Caki2 (cell line): ENCODE data around the gene SYT11. TPM values are rescaled to one million over a fixed set of nuclear protein-coding genes. Genes with fewer than 3 reads are reported as not detected.

Source experiments
- DNase-seq: peaks from one replicate; pipeline ENCODE4 v3.0.0-alpha.2; 2015; ENCODE audit warnings: low read depth
- in situ Hi-C: cut with HindIII; loops from 2 replicates; pipeline ENCODE4 v1.10.0; 2016; ENCODE audit warnings: low sequenced_read_pairs, low pct_unique_long_range_greater_than_20kb, mixed read lengths
- total RNA-seq: library from RNA; depleted of rRNA; stranded (reverse); fragments of >200 nt; shearing (Covaris generic); gene quantifications from 2 replicates; pipeline ENCODE4 v1.2.3, GENCODE V29; 2014; ENCODE audit warnings: low replicate concordance

Gene SYT11
- total RNA-seq, 1 experiment from 2014 or later, result 0.03 TPM

DNA sequence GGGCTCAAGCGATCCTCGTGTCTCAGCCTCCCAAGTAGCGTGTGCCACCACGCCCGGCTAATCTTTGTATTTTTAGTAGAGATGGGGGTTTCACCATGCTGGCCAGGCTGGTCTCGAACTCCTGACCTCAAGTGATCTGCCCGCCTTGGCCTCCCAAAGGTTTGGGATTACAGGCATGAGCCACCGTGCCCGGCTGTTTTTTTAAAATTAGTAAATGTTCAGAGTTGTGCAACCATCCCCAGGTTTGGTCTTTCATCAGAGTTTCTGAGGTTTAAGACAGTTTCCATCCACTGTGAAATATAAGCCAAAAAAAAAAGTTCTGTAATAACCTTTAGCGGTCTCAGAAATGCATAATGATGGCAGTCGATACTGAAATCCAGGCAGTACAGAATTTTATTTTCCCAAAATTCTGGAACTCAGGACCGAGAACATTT is 550 bp upstream of the SYT11 start:
- DNase-seq, result no peak
- in situ Hi-C loops, result no loop called here

DNA sequence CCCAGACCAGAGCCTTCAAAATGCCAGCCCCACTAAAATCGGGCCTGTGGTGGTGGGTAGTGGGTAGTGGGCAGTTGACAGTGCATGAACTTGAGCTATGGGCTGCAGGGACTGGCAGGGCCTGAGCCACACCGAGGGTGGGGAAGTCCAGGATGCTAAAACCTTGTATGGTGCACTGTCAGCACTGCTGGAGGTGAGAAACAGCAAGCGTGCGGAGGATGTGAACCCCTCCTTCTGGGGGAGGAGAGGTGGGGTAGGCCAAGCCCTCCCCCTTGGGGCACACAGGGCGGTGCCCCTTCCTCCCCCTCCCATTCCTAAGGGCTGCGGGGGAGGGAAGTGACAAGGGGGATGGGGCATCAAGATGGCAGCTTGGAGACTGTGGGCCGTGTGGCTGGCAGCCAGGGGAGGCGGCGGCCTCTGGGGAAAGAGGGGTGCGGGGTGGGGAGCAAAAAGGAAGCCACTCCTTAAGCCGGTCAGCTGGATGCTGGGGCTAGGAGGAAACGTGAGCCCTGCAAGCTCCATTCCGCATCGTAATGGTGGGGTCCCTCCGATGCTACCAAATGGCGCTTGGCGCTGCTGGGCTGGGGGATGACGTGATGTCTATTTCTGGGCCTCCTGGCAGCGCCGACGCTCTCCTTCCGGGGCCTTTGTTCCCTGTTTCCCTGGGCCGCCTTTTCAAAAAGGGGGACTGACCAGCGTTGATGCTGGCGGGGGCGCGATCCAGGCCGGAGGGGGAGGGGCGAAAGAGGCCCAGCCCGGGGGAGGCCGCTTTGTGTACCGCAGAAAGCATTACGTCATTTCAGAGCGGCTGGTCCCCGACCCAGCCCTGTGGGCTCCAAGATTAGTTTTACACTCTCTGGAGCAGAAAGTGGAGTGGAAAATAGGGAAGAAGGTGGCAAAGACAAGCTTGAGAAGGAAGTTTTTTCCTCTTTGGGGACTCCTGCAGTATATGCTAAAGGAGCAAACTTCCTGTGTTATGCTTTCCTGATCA is 809 bp downstream of the SYT11 start:
- DNase-seq, result no peak
- in situ Hi-C loops, result no loop called here

DNA sequence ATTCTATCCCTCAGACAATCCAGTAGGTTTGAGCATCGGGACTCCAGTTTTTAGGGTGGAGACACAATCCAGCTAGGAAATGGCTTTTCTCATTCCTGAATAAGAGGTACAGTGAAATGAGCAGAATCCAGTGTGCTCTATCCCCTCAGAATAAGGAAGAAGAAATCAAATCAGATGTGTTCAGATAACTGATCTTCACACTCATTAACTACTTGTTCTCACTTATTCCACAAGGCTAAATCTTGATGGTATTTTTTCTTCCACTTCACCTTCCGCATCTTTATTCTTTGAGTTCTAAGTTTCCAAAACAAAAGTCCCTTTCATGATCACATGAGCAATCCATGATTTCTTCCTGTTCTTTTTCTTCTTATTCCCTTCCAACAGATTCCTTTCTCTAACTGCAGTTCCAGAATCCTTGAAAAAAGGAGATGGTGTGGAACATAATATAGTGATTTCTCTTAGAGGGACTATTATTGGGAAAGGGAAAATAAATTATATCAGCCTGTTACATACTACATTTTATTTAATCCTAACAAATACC is 1.7 kb downstream of the SYT11 start:
- in situ Hi-C loops, result no loop called here
- DNase-seq, result no peak

DNA sequence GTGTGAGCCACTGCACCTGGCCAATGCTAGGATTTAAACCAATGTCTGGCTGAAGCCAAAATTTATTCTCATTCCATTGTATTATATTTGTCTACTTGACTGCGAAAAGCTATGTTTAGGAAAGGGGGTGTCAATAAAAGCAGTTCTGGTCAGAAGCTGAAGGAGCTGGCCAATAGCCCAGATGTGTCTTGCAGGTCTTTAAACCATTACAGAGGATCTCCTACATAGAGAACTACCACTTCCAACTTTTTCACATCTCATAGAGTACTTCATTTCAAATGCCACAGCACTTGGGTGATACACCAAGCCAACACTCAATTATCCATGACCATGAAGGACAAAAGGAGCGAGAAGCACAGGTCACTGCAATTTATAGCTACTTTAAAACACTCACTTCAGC is 2.5 kb downstream of the SYT11 start:
- DNase-seq, result no peak
- in situ Hi-C loops, result no loop called here

DNA sequence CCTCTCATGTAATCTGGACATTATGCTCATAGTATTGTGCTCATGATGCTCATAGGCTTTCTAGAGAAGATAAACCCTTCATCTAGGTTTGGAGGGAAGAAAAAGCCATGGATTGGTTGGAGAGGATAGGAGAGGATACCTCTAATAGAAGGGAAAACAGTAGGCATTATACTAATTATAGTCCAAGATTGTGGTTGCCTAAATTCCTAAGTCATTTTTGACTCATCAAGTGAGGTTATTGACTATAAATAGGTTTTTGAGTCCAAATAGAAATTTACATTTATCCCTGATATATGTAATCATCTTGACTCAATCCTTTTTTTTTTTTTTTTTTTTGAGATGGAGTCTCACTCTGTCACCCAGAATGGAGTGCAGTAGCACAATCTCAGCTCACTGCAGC is 5.0 kb downstream of the SYT11 start:
- DNase-seq, result no peak
- in situ Hi-C loops, result no loop called here

DNA sequence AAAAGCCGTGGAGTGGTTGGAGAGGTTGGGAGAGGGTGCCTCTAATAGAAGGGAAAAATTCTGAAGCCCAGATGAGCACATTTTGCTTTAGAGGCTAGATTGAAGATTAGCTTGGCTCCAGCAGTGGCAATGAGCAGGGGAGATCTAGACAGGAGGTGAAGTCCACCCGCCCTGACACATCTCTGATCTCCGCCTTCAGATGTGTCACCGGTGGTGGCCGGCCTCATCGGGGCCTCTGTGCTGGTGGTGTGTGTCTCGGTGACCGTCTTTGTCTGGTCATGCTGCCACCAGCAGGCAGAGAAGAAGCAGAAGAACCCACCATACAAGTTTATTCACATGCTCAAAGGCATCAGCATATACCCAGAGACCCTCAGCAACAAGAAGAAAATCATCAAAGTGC is 8.4 kb downstream of the SYT11 start:
- DNase-seq, result no peak
- in situ Hi-C loops, result no loop called here

DNA sequence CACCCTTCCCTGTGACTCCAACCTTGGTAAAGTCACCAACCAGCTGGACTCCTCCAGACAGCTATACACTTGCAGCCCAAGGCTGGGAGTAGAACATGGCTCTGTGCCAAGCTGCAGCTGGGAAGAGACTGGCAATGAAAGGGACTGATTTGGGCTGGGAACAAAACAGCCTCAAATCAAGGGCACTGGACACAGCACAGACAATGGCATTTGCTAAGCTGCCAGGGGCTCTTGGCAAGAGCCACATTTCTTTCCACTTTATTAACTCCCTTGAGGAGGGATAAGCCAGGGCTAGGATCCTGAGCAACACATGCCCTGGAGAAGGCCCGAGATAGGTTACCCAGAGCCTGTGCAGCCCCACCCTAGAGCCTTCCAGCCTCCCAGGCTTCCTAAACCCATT is 12.0 kb downstream of the SYT11 start:
- no peak for DNase-seq

DNA sequence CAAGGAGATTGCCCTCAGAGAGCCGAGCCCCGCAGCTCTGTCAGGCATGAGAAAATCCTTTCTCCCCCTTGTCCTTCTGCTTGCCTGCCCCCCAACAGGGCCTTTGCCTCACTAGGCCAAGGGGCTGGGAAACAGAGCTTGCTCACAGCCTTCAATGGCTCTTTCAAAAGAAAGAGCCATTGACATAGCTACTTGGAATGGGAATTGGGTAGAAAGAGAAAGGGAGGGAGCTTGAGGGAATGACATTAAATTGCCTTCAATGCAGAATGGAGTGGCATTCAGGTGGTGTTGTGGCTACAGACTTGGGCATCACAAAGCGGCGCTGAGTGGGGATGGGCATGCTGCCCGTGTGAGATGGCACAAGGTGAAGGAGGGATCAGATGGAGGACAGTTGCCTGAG is 13.2 kb downstream of the SYT11 start:
- in situ Hi-C loops, result no loop called here
- DNase-seq, result no peak

More for the DNA sequence above, 12.0 kb downstream of the SYT11 start:
- in situ Hi-C loops, result no loop called here

DNA sequence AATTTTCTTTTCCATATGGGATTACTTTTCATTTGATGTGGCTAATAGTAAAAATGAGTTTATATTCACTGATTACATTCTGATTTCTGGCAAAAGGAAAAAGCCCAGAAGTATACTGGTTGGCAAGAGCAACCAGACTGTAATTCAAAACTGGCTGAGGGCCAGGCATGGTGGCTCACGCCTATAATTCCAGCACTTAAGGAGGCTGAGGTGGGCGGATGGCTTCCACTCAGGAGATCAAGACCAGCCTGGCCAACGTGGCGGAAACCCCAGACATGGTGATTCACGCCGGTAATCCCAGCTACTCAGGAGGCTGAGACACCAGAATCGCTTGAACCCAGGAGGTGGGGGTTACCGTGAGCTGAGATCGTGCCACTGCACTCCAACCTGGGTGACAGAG is 14.5 kb downstream of the SYT11 start:
- in situ Hi-C loops, result no loop called here
- DNase-seq, result no peak

DNA sequence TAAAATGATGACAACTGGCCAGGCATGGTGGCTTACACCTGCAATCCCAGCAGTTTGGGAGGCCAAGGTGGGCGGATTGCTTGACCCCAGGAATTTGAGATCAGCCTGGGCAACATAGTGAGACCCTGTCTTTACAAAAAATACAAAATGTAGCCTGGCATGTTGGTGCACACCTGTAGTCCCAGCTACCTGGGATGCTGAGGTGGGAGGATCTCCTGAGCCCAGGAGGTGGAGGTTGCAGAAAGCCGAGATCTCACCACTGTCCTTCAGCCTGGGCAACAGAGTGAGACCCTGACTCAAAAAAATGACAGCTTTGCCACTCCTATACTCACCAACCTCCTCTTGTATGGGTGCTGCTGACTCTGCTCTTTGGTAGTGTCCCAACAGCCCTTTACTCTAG is 18.6 kb downstream of the SYT11 start:
- in situ Hi-C loops, result no loop called here
- DNase-seq, result no peak

DNA sequence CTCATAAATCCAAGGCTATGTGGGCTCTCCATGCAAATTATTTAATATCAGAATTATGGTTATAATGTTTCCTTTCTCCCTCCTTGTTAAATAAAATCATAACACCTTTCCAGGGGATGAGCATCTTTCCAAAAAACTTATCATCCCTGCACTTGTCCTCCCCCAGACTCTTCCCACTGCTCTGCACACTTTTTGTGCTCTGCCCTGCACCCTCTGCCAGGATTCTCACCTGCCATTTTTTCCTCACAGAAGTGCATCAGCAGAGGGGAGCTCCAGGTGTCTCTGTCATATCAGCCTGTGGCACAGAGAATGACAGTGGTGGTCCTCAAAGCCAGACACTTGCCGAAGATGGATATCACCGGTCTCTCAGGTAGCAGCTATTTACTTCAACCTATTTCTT is 20.9 kb downstream of the SYT11 start:
- in situ Hi-C loops, result no loop called here
- DNase-seq, result no peak

DNA sequence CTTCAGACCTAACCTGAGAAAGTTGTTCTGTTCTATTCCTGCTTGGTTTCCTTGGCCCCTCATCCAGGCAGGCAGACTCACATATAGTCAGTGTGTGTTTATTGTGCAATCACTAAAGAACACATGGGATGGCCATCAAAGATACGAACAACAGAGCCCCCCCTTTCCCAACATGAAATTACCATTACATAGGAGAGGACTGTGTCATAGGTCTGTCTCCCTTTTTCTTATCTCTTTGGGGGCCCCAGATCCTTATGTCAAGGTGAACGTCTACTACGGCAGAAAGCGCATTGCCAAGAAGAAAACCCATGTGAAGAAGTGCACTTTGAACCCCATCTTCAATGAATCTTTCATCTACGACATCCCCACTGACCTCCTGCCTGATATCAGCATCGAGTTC is 21.6 kb downstream of the SYT11 start:
- no peak for DNase-seq
- in situ Hi-C loops, result no loop called here

DNA sequence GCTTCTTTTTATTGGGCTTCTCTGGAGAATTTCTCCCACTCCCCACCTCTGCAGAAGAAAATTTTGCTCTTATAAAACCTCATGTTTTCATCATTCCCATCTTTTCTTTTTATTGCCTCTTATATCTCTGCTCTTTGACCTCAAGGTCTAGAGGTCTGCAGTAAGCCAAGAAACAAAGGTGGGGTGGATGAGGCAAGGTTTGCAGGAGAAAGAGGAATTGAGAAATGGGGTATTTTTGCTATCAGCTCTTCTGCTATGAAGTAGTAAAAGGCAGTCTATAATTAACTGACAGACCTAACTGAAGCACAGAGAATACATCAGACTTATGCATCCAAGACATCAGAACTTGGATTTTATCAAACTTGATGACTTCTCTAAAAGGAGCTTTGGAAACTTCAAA is 22.9 kb downstream of the SYT11 start:
- DNase-seq, result no peak
- in situ Hi-C loops, result no loop called here

DNA sequence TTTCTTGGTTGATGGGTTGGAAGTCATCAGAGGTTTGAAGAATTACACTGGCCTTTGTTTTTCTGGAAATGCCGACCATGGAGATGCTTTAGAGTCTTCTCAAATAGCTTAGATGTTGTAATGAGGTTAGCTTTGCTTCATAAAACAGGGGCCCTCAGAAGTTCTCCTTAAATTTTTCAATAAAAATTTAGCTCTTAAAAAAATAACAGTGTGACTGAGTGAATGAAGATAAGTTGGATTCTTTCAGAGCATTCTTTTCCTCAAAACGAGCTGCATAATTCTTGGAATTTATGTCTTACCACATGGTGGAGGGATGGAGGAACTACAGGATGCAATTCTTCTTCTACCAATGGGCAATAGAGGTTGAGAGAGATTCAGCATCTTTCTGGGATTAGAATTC is 23.4 kb downstream of the SYT11 start:
- in situ Hi-C loops, result no loop called here

DNA sequence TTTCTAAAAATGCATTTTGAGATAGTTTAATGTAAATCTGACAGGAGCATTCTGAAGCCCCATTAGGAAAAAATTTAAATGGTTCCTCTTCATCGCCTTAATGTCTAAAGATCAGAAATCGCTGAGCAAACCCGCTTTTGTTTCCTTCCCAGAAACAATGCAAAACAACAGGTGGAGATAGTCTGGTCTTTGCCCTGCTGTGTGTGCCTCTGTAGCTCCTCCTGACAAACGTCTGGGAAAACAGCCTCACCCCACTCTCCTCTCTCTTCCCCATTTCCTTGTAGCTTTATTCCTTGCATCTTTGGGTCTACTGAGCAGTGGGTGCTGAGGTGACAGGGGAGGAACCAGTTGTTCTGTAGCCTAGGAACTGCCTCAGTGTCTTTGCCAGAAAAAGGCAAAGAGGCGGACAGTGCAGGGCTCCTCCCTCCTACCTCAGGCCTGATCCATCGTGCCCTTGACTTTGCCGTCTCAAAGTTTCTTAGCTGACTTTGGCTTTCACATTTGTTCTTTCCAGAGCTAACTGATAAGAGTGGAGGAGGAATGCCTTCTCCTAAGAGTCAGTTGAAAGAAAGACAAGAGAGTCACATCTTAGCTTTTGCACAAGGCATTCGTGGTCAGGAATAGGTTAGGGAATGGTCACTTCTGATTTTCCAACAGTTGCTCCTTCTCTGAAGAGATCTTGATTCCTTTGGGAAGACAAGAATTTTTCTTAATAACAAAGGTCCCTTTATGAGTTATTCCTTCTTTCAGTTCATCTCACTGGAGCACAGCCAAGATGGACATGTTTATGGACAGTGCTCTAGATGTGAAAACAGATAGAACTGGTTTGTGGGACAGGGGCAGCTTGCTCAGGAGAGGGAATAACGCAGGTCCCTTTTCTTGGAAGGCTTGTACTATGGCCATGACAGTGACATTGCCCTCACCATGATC is 24.9 kb downstream of the SYT11 start:
- in situ Hi-C loops, result no loop called here
- no peak for DNase-seq

More for the DNA sequence above, 23.4 kb downstream of the SYT11 start:
- no peak for DNase-seq

DNA sequence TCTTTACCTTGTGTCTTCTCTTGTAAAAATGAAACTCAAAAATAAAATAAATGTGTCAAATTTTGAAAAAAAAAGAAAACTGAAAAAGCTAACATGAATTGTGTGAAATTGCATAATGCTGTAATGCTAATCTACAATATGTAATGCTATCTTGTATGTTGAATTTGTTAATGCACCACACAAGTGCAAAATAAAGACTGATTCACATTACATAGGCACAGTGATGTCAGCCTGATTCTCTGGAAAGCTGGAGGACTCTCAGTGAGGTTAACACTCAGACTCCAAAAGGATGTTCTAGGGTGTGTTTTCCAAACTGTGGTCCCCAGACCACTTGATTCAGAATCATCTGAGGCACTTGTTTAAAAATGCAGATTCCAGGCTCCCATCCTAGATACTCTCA is 25.6 kb downstream of the SYT11 start:
- in situ Hi-C loops, result no loop called here
- no peak for DNase-seq

DNA sequence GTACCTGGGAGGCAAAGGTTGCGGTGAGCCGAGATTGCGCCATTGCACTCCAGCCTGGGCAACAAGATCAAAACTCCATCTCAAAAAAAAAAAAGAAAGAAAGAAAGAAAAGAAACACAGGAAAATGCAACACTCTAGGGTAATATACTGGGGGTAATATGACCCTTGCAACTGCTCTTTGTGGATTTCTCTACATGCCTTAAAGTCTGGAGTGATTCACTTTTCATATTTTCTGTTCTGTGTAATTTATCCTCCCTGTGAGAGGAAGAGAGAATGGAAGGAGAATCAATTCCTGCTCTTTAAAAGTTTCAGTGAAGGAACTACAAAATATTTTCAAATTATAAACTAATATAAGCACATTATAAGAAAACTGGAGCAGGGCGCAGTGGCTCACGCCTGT is 29.1 kb downstream of the SYT11 start:
- DNase-seq, result no peak
- in situ Hi-C loops, result no loop called here

DNA sequence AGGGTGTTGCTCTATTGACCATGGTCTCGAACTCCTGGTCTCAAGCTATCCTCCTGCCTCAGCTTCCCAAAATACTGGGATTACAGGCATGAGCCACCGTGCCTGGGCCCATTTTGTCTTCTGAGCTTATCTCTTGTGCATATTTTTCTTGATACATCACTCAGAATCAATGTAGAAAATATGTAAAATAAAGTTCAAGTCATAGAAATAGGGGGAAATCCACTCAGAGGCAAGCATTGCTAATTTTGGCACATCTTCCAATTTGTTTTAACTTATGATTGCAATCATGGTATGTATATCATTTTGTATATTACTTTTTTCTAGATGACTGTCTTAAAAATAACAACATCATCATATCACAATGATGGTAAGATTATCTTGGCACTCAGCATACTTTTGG is 30.2 kb downstream of the SYT11 start:
- in situ Hi-C loops, result no loop called here

DNA sequence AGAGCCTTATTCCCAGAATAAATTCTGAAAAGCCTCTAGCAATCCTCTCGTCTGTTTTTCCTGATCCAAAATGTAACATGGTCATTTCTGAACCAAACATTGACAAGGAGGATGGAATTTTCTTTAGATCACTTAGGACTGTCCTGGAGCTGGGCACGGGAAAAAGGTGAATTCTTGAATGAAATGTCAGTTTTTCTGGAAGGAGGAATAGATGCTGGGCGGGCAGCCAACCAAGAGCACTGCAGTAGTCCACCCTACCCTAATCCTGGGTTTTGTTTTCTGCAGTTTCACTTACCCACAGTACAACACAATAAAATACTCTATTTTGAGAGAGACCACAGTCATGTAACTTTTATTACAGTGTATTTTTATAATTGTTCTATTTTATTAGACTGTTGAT is 30.9 kb downstream of the SYT11 start:
- DNase-seq, result no peak
- in situ Hi-C loops, result no loop called here

More for the DNA sequence above, 30.2 kb downstream of the SYT11 start:
- no peak for DNase-seq
